Stimulated activated CD4-positive, alpha-beta T cell treated with anti-CD3 and anti-CD28 coated beads, TNF-alpha, amount 100 ng/mL, for 1 hour (primary cell): ENCODE data around the gene WDCP.
"Not testable (repeated sequence)": the region's sequence is repeated elsewhere in the genome, so short reads cannot be mapped to it uniquely, and the experiment has no call there.

Source experiments
- DNase-seq, 3 donors: peaks; one replicate each; pipeline ENCODE4 v3.0.0-alpha.2; 2020; ENCODE audit warnings: low read depth in 3 of 3, low spot score in 1 of 3

The WDCP gene, protein sequence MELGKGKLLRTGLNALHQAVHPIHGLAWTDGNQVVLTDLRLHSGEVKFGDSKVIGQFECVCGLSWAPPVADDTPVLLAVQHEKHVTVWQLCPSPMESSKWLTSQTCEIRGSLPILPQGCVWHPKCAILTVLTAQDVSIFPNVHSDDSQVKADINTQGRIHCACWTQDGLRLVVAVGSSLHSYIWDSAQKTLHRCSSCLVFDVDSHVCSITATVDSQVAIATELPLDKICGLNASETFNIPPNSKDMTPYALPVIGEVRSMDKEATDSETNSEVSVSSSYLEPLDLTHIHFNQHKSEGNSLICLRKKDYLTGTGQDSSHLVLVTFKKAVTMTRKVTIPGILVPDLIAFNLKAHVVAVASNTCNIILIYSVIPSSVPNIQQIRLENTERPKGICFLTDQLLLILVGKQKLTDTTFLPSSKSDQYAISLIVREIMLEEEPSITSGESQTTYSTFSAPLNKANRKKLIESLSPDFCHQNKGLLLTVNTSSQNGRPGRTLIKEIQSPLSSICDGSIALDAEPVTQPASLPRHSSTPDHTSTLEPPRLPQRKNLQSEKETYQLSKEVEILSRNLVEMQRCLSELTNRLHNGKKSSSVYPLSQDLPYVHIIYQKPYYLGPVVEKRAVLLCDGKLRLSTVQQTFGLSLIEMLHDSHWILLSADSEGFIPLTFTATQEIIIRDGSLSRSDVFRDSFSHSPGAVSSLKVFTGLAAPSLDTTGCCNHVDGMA

DNA sequence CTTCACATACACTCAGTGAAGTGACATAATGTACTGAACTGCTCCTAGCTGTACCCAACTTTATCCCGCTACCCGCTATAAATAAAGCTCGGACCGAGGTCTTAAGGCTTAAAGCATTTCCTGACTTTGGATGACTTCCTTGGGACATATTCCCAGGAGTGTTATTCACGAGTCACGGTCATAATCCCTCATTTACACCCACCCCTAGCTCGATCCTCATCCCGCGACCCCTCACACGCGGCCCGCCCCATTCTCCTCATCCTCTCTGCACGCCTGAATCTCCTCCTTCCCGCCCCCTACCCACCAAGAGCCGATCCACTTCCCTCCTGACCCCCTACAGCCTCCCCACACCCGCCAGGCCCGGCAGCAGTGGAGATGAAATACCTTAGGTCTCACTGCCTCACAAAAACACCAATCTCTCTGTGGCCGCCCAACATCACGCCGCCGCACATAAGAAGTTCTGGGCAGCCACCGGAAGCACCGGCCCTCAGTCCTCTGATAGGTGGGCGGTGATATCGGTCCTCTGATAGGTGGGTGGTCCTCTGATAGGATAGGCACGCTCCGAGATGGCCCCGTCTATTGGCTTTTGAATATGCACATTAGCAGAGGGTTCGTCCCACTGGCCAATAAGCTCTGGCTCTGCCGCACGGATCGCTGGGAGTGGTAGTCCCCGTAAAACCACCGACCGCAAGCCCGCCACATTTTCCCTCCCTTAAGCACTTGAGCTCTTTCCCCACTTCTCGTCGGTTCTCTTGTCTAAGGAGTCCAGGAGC lies at the start of gene WDCP:
TSS of gene WDCP (minus strand) at position 462 of the 773 bp plus-strand sequence. CDS start 7,897 bp downstream, outside the sequence.
- DNase-seq, result peak; percentile 70 to 85 (median 82)

DNA sequence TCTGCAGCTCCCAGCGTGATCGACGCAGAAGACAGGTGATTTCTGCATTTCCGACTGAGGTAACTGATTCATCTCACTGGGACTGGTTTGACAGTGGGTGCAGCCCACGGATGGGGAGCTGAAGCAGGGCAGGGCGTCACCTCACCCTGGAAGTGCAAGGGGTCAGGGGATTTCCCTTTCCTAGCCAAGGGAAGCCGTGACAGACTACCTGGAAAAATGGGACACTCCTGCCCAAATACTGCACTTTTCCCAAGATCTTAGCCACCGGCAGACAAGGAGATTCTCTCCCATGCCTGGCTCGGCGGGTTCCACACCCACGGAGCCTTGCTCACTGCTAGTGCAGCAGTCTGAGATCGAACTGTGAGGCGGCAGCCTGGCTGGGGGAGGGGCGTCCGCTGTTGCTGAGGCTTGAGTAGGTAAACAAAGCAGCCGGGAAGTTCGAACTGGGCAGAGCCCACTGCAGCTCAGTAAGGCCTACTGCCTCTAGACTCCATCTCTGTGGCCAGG lies 48.0 kb upstream of the WDCP start:
- DNase-seq, result not testable (repeated sequence)

DNA sequence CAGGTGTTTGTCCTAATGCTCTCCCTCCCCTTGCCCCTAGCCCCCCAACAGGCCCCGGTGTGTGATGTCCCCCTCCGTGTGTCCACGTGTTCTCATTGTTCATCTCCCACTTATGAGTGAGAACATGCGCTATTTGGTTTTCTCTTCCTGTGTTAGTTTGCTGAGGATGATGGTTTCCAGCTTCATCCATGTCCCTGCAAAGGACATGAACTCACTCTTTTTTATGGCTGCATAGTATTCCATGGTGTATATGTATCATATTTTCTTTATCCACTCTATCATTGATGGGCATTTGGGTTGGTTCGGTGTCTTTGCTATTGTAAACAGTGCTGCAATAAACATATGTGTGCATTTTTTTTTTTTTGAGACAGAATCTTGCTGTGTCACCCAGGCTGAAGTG lies 46.1 kb upstream of the WDCP start:
- not testable (repeated sequence) for DNase-seq

DNA sequence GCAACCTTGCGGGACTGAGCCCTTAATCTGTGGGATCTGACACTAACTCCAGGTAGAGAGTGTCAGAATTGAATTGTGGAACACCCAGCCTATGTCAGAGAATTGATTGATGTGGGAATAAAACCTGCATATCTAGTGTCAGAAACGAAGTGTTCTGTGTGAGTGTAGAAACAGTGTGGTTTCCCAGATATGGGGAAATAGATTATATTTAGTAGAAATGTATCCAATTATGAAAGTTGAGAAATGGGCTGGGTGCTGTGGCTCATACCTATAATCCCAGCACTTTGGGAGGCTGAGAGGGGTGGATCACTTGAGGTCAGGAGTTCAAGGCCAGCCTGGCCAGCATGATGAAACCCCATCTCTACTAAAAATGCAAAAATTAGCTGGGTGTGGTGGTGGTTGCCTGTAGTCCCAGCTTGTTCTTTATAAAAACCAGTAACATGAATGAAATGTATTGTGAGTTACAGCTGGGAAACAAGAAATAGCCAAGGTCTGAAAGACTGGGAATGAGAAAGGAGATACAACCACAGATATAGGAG lies 41.7 kb upstream of the WDCP start:
- no peak for DNase-seq

DNA sequence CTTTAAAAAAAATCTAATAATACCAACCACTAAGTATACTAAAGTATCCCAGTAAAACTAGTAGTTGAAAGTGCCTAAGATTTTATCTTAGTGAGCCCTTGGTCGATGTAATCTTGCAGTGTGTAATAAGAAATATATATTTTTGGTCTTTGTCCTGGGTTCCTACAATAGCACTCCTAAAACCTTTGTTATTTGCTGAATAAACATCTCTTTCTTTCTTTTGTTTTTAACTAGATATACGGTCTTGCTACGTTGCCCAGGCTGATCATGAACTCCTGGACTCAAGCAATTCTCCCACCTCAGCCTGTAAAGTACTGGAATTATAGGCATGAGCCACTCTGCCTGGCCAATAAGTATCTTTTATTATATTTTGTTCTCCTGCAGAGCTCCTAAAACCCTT lies 39.8 kb upstream of the WDCP start:
- no peak for DNase-seq

DNA sequence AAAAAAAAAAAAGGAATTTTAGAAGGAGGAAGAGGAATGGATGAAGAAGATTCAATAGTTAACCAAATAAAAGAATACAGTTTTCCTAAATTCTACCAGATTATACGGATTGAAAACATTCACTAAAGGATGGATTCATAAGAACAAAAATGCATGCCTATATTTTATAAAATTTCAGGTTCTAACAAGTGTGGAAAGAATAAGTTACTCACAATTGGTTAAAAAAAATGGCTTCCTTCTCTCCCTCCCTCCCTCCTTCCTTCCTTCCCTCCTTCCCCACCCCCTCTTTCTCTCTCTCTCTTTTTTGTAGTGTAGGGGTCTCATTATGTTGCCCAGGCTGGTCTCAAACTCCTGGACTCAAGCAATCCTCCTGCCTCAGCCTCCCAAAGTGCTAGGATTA lies 39.0 kb upstream of the WDCP start:
- no peak for DNase-seq

DNA sequence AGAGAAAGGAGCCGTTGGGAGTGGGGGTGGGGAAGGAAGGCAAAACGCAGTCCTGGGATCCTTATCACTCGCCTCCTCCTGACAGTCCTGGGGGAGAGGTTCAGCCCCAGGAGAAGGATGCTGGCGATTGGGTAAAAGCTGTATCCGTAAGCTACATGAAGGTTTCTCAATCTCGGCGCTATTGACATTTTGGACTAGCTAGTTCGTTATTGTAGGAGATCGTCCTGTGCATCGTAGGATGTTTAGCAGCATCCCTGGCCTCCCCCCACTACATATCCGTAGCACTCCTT lies 38.0 kb upstream of the WDCP start:
- no peak for DNase-seq

DNA sequence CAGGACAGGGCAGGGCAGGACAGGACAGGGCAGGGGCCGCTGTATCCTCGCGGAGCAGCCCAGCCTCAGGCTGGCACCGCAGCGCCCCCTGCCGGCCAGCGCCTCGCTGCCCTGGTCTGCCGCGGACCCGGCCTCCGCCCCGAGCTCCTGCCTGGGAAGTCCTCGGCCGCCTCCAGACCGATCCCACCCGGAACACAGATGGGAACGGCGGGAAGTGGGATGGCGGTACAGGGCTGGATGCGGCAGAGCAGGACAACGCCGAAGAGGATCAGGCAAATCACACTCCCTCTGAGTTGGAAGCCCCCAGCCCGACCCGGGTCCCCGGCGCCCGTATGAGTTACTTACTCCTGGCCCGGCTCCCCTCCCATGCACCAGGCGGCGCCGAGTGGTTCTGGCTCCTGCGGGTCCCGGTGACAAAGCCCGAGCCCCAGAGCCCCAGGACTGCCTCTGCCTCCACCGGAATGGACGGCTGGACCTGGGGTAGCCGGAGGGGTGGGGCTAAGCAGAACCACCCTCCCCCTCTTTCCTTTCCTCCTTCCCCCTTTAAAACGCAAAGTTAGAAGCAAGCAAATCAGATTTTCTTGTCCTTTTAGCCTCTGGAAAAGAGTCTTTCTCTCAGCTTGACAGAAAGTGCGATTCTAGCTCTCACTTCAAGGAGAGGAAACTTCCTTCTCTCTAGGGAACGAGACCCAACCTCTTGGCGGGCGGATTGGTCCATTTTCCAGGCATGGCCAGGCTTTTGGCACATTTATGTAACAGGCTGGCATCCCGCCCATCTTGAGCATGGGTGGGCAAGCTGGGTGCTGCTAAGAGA lies 37.4 kb upstream of the WDCP start, which contains the start of gene TP53I3:
TSS of gene TP53I3 (minus strand) at position 449 of the 814 bp plus-strand sequence. CDS start 508 bp downstream, outside the sequence.
- DNase-seq, result peak; percentile 55 to 78 (median 58)

DNA sequence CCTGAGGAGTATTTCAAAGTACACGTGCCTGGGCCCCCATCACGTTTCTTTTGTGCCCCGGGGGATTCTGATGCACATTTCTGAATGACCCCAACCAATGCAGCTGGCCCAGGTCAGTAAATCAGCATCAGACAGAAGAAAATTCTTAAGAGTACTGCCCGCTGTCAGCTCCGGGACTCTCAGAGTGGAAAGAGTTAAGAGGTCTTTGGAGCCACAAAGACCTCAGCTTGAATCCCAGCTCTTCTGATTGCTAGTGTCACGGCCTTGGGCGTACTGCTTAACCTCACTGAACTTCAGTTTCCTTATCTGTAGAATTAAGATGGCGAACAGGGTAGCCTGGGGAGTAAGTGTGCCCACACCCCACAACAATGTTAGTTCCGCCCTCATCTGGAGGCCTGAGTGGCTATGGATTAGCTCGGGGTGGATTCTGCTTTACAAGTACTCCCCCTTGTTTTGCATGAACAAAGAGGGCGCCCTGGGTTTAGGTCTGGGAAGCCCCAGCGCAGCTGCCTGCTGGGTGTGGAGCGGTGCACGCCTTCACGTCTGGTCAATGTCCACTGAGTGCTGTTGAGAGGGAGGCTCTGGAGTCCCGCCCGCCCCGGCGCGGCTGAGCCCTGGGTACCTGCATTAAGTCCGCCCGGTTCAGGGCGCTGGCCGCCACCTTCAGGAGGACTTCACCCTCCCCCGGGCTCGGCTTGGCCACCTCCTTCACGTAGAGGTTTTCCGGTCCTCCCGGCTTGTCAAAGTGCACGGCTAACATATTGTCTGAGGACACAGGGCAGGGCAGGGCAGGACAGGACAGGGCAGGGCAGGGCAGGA lies 36.6 kb upstream of the WDCP start:
- no peak for DNase-seq

DNA sequence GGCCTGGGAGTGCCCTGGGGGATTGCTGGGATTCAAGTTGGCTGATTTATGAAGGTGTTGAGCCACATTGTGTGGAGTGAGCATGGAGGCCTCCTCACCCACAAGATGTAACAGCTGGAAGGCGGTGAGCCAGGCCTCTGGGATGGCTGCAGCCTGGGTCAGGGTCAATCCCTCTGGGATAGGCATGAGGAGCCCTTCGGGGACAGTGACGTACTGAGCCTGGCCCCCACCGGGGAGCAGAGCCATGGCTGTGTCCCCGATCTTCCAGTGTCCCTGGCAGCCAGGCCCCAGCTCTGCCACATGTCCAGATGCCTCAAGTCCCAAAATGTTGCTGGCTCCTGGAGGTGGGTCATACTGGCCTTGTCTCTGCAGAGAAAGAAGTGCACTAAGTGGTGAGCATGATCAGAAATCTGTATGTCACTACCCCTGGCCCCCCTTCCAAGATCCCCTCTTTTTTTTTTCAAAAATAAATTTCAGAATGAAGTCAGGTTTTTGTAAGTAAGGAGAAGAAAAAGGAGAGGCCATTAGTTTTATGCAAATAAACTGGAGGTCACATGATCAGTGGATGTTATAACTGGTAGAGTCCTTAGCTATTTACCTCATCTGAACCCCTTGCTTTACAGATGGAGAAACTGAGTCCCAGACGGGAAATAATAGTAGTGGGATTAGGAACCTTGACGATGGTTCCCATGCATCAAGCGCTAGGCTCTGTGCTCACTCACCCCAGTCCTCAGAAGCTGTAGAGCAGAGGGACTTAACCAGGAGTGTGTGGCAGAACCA lies 35.8 kb upstream of the WDCP start:
- DNase-seq, result no peak

DNA sequence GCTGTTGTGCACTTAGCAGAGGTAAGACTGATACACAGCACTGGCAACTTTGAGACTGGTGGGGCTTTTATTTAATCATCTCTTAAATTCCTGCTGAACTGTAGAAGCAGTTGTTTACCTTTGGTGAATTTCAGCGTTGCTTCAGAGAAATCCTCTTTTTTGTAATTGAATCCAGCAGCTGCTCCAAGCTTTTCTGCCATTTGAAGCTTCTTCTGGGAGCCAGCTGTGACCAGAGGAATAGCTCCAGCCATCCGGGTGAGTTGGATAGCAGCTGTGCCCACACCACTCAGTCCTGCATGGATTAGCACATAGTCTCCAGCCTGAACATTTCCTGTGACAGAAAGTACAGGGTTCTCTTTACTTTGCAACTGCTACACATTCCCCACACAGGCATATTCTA lies 33.5 kb upstream of the WDCP start:
- DNase-seq, result no peak

DNA sequence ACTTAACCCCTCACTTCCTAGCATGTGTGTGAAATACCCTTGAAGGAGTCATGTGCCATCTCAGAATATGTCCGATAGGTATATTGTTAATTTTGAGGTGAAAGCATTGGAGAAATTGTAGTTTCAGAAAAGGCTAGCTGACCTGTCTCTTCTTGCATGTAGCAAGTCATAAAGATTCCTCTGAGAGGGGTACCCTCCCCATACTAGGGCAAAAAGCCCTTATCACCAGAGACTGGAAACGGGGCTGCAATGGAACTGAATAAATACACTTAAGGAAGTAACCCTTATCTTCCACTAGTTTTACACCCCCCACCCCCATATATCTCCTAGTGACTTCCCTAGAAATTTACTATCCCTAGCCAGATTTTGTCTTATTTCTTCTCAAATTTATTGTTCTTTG lies 30.7 kb upstream of the WDCP start:
- DNase-seq, result no peak

DNA sequence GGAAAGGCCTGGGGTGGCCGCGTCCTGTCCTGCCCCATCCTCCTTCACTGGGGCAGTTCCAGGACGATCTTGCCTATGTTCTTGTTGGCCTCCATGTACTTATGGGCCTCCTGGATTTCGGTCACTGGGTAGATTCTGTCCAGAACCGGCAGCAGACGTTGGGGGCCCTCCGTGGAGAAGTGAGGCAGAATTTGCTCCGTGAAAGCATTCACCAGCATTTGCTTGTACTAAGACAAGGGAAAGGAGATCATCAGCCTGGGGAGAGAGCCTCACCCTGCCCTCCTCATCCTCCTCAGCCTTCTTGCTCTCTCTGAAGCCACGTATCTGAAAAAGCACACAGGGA lies 30.3 kb upstream of the WDCP start:
- no peak for DNase-seq

DNA sequence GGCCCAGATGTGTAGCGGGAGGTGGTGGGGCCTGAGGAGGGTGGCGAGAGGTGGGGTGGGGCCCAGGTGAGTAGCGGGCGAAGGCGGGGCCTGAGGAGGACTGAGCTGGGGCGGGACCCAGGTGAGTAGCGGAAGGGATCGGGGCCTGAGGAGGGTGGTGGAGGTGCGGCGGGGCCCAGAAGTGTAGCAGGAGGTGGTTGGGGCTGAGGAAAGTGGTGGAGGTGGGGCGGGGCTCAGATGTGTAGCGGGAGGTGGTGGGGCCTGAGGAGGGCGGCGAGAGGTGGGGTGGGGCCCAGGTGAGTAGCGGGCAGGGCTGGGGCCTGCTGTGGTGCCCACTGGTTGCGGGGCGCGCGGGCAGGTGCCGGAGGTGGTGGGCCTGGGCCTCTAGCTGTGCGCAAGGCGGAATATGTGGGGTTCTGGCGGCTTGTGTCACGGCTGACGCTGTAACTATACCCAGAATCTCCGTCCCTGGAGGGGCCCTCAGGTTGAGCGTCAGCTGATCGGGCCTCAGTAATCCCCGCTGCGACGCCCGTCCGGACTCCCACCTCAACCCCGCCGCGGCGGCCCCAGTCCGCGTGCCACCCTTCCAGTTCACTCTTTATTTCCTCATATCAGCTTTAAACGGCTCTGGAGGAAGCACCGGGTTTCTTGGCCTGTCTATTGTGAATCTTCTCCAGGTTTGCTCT lies 29.8 kb upstream of the WDCP start:
- no peak for DNase-seq

DNA sequence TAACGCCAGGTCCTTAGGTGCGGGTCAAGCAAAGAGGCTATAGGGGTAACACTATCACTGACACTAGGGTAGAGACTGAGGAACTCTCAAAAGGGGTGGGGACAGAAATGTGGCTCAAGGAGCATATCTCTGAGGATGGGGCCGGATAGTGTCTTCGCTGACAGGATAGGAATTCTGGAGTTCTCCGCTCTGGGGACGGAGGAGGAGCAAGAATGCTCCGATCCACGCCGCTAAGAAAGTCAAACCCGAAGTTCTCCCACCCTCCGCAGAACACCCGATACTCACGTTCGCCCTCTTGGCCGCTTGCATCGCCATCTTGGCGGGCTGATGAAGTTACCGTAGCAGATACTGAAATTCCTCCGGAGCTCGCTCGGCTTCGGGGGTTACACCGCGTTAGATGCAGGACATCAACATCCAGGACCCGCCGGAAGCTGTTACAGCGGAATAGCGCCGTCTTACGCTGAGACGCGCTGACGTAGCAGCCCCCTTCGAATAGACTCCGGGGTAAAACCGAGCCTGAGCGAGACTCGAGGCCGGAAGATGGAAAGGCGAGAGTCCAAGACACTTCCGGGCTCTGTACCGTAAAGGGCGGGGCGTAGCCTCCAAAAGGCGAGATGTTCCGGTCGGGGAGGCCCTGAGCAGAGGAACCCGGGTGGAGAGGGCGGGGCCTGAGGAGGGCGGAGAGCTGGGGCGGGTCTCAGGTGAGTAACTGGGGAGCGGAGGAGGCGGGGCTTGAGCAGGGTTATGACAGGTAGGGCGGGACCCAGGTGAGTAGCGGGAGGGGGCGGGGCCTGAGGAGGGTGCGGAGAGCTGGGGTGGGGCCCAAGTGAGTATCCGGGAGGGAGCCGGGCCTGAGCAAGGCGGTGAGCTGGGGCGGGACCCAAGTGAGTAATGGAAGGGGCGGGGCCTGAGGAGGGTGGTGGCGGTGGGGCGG lies 29.0 kb upstream of the WDCP start, which contains the start of gene SF3B6:
TSS of gene SF3B6 (minus strand) at position 412 of the 934 bp plus-strand sequence. CDS start at position 315, 97 bp downstream.
- DNase-seq, result peak; percentile 97 to 99 (median 99)

DNA sequence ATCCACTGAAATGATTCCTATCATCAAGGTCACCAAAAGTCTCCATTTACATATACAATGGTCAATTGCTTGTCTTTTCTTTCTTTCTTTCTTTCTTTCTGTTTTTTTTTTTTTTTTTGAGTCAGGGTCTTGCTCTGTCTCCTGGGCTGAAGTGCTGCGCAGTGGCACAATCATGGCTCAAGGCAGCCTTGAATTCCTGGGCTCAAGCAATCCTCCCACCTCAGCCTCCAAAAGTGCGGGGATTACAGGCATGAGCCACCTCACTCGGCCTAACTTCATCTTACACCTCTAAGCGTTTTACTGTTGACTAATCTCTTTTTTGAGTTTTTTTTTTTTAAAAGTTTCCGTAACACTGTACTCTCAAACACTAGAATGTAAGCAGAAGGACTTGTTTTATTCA lies 28.1 kb upstream of the WDCP start:
- DNase-seq, result no peak

DNA sequence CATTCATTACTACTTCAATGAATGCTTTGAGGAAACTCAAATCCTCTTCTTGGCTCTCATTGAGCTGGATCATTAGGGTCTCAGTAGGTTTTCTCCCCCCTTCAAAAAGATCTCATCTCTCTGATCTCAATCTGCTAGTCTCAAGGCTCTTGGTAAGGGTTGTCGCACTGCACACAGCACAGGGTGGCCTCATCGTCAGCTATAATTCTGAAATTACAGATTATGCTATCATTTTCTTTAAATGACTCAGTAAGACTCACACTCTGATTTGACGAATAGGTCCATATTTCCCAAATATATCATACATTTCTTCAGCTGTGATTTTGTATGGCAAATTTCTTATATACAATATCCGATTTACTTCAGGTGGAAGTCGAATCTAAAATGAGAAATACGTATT lies 26.6 kb upstream of the WDCP start:
- DNase-seq, result no peak
